Kidney (tissue), 14 donors: ENCODE measurements around the gene OR6B3. TPM values are rescaled to one million over a fixed set of nuclear protein-coding genes. Genes with fewer than 3 reads are reported as not detected.

Source experiments
- DNase-seq, 5 donors: peaks; one replicate each; pipeline ENCODE4 v3.0.0-alpha.2; 2013 to 2020
- FAIRE-seq: peaks from 2 replicates; lab custom pipeline; 2012; peaks lifted over from hg19 to GRCh38; lab: Jason Lieb, UNC
- H3K27ac ChIP-seq, 2 donors: one replicate each; pipeline ENCODE4 v1.7.0; 2013; ENCODE audit warnings: low read depth in 2 of 2, low read length in 2 of 2, inconsistent platforms in 1 of 2
- H3K27me3 ChIP-seq: one replicate; pipeline ENCODE4 v1.7.1; 2013; ENCODE audit warnings: low read length, inconsistent platforms; ENCODE audit not compliant: control insufficient read depth, insufficient read depth
- H3K36me3 ChIP-seq, 3 donors: one replicate each; pipeline versions ENCODE4 v1.7.0 to v1.7.1; 2013; ENCODE audit warnings: low read length in 3 of 3, control low read depth in 1 of 3, inconsistent platforms in 1 of 3; ENCODE audit not compliant: insufficient read depth in 3 of 3, control insufficient read depth in 2 of 3
- H3K4me1 ChIP-seq, 3 donors: one replicate each; pipeline versions ENCODE4 v1.7.0 to v1.7.1; 2013; ENCODE audit warnings: low read length in 3 of 3, inconsistent platforms in 1 of 3, low read depth in 1 of 3; ENCODE audit not compliant: control insufficient read depth in 2 of 3, insufficient read depth in 2 of 3
- H3K4me3 ChIP-seq, 3 donors: one replicate each; pipeline versions ENCODE4 v1.7.0 to v1.8.1; 2013; ENCODE audit warnings: low read length in 3 of 3, control low read depth in 1 of 3, inconsistent platforms in 1 of 3
- H3K9ac ChIP-seq, 3 donors: one replicate each; pipeline versions ENCODE4 v1.7.0 to v1.7.1; 2013; ENCODE audit warnings: low read length in 3 of 3, control low read depth in 1 of 3, inconsistent platforms in 1 of 3
- H3K9me3 ChIP-seq, 3 donors: one replicate each; pipeline versions ENCODE4 v1.7.0 to v1.7.1; 2013; ENCODE audit warnings: low read length in 3 of 3, control low read depth in 1 of 3, inconsistent platforms in 1 of 3; ENCODE audit not compliant: control insufficient read depth in 2 of 3, insufficient read depth in 1 of 3
- intact Hi-C: fragments of 100-400 bp; cut with DNase I; formaldehyde crosslinking; loops from one replicate; pipeline ENCODE4 v1.11.1; 2022
- polyA plus RNA-seq: library from polyadenylated mRNA; stranded (reverse); fragments of 350-450 nt; fragmentation: Illumina TruSeq; extraction: RNeasy Lipid Tissue Mini Kit (QIAGEN cat#74804); gene quantifications from one replicate; pipeline ENCODE4 v1.2.3, GENCODE V29; 2014; ENCODE audit warnings: low read depth, low replicate concordance; ENCODE audit not compliant: insufficient read depth
- total RNA-seq: library from RNA; stranded (reverse); fragmentation: NEBNext Ultra II Directional; extraction: Animal tissue kit (Norgen Biotek cat#: 25700); gene quantifications from one replicate; pipeline ENCODE4 v1.2.1, GENCODE V29; 2021
- TF ChIP-seq, protein P1 (sequence below): IDR thresholded peaks from 3 replicates; pipeline ENCODE4 v1.5.1; 2012; ENCODE audit warnings: mild to moderate bottlenecking, moderate library complexity, borderline replicate concordance; ENCODE audit not compliant: insufficient read depth; ENCODE audit errors: extremely low read depth
- donor health status: control.
- donor health status: control.
- donor health status: control.
- donor health status: control.
- donor health status: control.
- donor health status: DM: yes; HTN: yes; CAD: no.
- donor health status: Normal renal cell carcinoma (clear cell type).

OR6B3 gene
- total and polyA plus RNA-seq, 2 donors from 2014 or later: not detected

DNA sequence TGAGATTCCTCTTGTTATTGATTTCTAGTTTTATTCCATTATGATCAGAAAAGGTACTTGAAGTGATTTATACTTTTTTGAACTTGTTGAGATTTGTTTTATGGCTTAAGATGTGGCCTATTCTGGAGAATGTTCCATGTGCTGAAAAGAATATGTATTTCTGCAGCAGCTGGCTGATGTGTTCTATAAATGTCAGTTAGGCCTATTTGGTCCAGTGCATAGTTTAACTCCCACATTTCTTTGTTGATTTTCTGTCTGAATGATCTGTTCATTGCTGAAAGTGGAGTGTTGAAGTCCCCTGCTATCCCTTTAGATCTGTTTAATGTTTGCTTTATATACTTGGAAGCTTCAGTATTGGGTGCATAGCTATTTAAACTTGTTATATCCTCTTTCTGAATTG lies 16.0 kb downstream of the OR6B3 start:
- Histone ChIP-seq H3K27ac (no peak overlapping the region), H3K27me3 (no peaks in the 10 kb centered on the region), H3K36me3 (no peaks in the 10 kb centered on the region), H3K9ac (no peak overlapping the region), H3K4me3 (no peak overlapping the region), H3K4me1 (no peaks in the 10 kb centered on the region), H3K9me3 (no peaks in the 10 kb centered on the region)
- TF ChIP-seq, protein P1, sequence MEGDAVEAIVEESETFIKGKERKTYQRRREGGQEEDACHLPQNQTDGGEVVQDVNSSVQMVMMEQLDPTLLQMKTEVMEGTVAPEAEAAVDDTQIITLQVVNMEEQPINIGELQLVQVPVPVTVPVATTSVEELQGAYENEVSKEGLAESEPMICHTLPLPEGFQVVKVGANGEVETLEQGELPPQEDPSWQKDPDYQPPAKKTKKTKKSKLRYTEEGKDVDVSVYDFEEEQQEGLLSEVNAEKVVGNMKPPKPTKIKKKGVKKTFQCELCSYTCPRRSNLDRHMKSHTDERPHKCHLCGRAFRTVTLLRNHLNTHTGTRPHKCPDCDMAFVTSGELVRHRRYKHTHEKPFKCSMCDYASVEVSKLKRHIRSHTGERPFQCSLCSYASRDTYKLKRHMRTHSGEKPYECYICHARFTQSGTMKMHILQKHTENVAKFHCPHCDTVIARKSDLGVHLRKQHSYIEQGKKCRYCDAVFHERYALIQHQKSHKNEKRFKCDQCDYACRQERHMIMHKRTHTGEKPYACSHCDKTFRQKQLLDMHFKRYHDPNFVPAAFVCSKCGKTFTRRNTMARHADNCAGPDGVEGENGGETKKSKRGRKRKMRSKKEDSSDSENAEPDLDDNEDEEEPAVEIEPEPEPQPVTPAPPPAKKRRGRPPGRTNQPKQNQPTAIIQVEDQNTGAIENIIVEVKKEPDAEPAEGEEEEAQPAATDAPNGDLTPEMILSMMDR: no peak
- DNase-seq (peak in 2 of 5 donors; percentile 46 to 78), FAIRE-seq (no peak)
- intact Hi-C loops: no loop called here

DNA sequence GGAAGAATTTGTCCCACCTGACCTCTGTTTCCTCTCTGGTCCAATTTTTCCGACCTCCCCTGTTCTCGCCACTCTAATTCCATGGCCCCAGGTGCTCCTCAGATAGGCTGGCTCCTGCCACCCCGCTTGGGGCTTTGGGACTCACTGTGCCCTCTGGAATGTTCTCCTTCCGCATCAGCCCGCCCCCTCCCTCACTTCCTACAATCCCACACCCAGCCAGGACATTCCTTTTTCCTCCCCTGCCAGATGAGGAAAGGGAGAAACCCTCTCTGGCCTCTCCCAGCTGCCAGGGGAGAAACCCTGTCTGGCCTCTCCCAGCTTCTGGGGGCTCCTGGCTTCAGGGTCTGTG lies 20.0 kb downstream of the OR6B3 start:
- H3K9ac ChIP-seq: no peak overlapping the region
- no peaks in the 10 kb centered on the region for H3K9me3 ChIP-seq
- intact Hi-C loops: no loop called here
- no peak overlapping the region for H3K27ac ChIP-seq
- no peaks in the 10 kb centered on the region for H3K36me3 ChIP-seq
- TF ChIP-seq, protein P1: no peak
- DNase-seq: no peak
- no peak overlapping the region for H3K4me3 ChIP-seq
- no peaks in the 10 kb centered on the region for H3K4me1 ChIP-seq
- H3K27me3 ChIP-seq: no peaks in the 10 kb centered on the region
- no peak for FAIRE-seq

DNA sequence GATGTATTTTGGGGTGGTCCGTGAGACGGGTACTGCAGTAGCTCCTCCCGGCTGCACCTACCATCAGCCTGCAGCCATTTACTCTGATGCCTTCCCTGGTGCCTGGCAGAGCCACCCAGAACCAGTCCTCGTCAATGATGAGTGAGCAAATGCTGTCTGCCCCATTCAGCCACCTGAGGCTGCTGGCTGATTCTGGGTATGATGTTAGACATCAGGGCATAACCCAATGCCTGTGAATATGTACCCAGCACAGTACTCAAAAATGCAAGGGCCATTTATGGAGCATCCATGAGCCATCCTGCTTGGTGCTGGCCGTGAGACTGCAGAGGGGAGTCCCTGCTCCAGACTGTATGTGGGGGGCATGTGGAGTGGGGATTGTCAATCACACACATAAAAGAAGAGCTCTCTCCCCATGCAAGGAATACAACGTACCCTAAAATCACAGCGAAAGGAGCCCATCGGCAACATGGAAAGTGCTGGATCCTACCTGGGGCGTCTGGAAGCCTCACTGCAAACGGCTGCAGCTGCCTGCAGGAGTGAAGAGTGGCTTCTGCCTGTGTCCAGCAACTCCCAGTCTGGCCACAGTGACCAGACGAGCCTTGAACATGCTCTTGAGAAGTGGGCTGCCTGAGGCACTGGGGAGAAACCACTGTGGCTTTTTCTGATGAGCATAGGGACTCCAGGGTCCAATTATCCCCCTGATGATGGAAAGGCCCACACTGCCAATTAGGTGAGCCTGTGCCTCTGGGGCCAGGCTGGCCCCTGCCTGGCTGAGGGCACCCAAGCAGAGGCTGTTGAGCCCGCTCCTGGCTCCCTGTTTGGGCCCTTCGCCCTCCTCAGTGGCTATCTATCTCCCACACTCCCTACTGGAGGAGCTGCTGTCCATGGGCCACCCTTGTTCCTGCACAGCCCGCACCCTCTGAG lies 20.7 kb downstream of the OR6B3 start:
- H3K36me3 ChIP-seq: no peaks in the 10 kb centered on the region
- no peaks in the 10 kb centered on the region for H3K27me3 ChIP-seq
- H3K9ac ChIP-seq: no peak overlapping the region
- H3K4me1 ChIP-seq: no peaks in the 10 kb centered on the region
- TF ChIP-seq, protein P1: no peak
- H3K4me3 ChIP-seq: no peak overlapping the region
- intact Hi-C loops: no loop called here
- H3K27ac ChIP-seq: no peak overlapping the region
- DNase-seq (no peak), FAIRE-seq (no peak)
- H3K9me3 ChIP-seq: no peaks in the 10 kb centered on the region
